RWPE2 (cell line): ENCODE data around the gene HES1.
A peak's percentile ranks its signal among the peaks of the same experiment; 100 is the strongest.

Source experiments
- ATAC-seq: fragments of 200-7000 bp; cut with Tn5 transposase; 3 replicates; pipeline ENCODE4 v1.9.1; 2021; ENCODE audit warnings: low read depth
- DNase-seq: peaks from one replicate; pipeline ENCODE4 v3.0.0-alpha.2; 2020; ENCODE audit warnings: low spot score
- H3K27ac ChIP-seq: fragments of 450-650 bp; 2 replicates; pipeline ENCODE4 v1.5.1; 2017; ENCODE audit warnings: mild to moderate bottlenecking; ENCODE audit not compliant: poor library complexity, severe bottlenecking
- H3K27me3 ChIP-seq: fragments of 250-450 bp; sonication (Bioruptor Pico); 2 replicates; pipeline ENCODE4 v1.5.1; 2021; ENCODE audit warnings: mild to moderate bottlenecking, moderate library complexity; ENCODE audit not compliant: insufficient read depth, poor library complexity, severe bottlenecking
- H3K36me3 ChIP-seq: fragments of 250-450 bp; sonication (Bioruptor Pico); 2 replicates; pipeline ENCODE4 v1.5.1; 2020; ENCODE audit warnings: low read depth, mild to moderate bottlenecking, moderate library complexity
- H3K4me1 ChIP-seq: fragments of 250-450 bp; sonication (Bioruptor Pico); 2 replicates; pipeline ENCODE4 v1.5.1; 2021; ENCODE audit warnings: mild to moderate bottlenecking, moderate library complexity; ENCODE audit not compliant: insufficient read depth, poor library complexity, severe bottlenecking
- H3K4me3 ChIP-seq: fragments of 250-450 bp; sonication (Bioruptor Pico); 2 replicates; pipeline ENCODE4 v1.5.1; 2021; ENCODE audit warnings: mild to moderate bottlenecking, moderate library complexity; ENCODE audit not compliant: severe bottlenecking
- H3K9me3 ChIP-seq: fragments of 250-450 bp; sonication (Bioruptor Pico); 2 replicates; pipeline ENCODE4 v1.5.1; 2021; ENCODE audit warnings: mild to moderate bottlenecking, moderate library complexity; ENCODE audit not compliant: severe bottlenecking
- TF ChIP-seq, protein P1 (sequence below): fragments of 450-650 bp; IDR thresholded peaks from one replicate; pipeline ENCODE4 v1.5.1; 2017; ENCODE audit warnings: mild to moderate bottlenecking, moderate library complexity; ENCODE audit not compliant: poor library complexity, severe bottlenecking

Gene HES1

DNA sequence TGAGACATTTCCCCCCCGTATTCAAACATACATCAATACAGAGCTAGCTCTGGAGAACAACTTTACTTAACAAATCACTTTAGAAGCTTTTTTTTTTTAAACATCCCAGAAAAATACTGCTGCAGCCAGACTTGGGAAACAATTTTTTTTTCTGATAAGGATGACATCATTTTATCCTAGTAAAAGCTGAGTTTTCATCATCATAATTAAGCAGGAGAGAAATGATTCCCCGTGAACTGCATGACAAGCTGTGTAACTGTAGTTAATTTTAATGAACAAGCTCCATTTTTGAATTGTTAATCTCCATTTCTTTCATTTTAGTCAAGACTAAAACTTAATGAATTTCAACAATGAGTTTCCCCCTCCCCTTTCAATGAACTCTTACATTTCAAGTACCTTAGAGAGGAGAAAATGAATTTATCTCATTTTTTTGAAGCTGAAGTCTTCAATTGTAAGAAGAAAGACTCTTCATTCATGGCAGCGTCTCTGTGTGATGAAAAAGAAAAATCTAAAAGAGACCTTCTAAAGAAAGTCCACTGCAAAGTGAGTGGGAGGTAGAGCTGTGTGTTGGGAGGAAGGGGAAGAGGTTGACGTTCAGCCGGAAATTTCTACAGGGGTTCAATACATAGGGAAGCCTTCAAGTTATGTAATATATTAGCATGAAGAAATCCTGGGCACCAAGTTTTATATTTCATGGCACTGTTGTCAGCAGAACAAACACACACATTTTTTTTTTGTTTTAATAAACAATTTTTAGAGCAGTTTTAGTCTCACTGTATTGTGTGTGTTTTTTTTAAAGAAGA lies 31.7 kb downstream of the HES1 start:
- H3K4me3 ChIP-seq, result no peak overlapping the region
- TF ChIP-seq, protein P1, sequence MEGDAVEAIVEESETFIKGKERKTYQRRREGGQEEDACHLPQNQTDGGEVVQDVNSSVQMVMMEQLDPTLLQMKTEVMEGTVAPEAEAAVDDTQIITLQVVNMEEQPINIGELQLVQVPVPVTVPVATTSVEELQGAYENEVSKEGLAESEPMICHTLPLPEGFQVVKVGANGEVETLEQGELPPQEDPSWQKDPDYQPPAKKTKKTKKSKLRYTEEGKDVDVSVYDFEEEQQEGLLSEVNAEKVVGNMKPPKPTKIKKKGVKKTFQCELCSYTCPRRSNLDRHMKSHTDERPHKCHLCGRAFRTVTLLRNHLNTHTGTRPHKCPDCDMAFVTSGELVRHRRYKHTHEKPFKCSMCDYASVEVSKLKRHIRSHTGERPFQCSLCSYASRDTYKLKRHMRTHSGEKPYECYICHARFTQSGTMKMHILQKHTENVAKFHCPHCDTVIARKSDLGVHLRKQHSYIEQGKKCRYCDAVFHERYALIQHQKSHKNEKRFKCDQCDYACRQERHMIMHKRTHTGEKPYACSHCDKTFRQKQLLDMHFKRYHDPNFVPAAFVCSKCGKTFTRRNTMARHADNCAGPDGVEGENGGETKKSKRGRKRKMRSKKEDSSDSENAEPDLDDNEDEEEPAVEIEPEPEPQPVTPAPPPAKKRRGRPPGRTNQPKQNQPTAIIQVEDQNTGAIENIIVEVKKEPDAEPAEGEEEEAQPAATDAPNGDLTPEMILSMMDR, result no peak
- no peak overlapping the region for H3K27ac ChIP-seq

DNA sequence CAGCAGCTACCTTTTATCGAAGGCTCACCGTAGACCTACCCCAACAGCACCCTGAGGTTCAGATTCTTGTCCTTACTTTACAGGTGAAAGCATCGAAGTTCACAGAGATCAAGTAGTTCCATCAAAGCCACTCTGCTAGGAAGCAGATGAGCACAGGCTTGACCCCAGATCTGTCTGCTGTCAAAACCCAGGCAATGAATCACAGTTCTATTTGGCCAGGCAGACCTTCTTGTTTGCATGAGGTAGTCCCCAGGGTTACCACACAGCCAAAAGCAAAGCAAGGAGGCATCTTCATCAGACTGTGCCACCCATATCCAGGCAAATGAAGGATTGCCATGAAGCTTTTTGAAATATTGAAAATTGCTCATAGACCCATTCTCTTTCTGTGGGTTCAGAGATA lies 33.0 kb downstream of the HES1 start:
- TF ChIP-seq, protein P1, result no peak
- DNase-seq, result no peak
- no peaks in the 10 kb centered on the region for H3K36me3 ChIP-seq
- no peak overlapping the region for H3K27ac ChIP-seq
- no peaks in the 10 kb centered on the region for H3K9me3 ChIP-seq
- ATAC-seq, result peak; percentile 36; the same call in 1 of the 3 replicates
- H3K4me3 ChIP-seq, result no peak overlapping the region
- H3K27me3 ChIP-seq, result no peaks in the 10 kb centered on the region
- no peaks in the 10 kb centered on the region for H3K4me1 ChIP-seq

More for the DNA sequence above, 31.7 kb downstream of the HES1 start:
- no peaks in the 10 kb centered on the region for H3K27me3 ChIP-seq
- no peaks in the 10 kb centered on the region for H3K36me3 ChIP-seq
- H3K4me1 ChIP-seq, result no peaks in the 10 kb centered on the region
- DNase-seq (no peak), ATAC-seq (no peak)
- no peaks in the 10 kb centered on the region for H3K9me3 ChIP-seq

DNA sequence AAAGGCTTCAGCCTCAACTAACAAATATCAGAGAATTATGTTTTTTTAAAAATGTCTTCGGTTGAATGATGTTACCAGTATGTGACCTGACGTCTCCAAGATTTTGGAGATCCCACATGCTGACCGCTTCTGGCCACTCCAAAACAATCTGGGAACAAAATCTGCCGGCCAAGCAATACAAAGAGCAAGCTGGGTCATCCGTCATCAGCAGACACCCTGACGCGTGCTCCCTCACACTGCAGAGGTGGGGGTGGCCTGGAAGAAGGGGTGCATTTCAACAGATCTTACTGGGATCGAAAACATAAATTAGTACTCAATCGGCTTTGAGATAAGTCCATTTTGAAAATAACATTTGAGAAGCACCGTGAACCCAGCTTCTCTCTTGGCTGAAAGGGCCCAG lies 33.6 kb downstream of the HES1 start:
- DNase-seq (no peak), ATAC-seq (no peak)
- Histone ChIP-seq H3K27ac (no peak overlapping the region), H3K36me3 (no peaks in the 10 kb centered on the region), H3K4me3 (no peak overlapping the region), H3K27me3 (no peaks in the 10 kb centered on the region), H3K4me1 (no peaks in the 10 kb centered on the region), H3K9me3 (no peaks in the 10 kb centered on the region)
- TF ChIP-seq, protein P1, result no peak

DNA sequence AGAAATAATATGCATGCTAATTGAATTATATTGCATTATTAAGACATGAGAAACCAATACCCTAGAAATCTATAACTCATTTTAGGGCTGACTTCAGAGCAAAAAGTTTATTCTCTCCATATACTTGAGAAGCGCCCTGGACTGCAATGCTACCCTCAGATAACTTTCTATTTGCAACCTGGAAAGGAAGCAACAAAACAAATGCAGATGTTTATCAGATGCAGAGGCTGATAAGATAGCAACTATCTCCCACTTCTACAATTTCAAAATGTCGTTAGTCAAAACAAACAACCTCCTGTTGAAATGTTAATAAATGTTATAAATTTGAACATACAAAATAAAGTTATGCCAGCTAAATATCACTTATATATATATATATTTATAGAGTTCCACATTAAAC lies 34.8 kb downstream of the HES1 start:
- H3K4me1 ChIP-seq, result no peaks in the 10 kb centered on the region
- no peak overlapping the region for H3K4me3 ChIP-seq
- H3K36me3 ChIP-seq, result no peaks in the 10 kb centered on the region
- no peak overlapping the region for H3K27ac ChIP-seq
- ATAC-seq (no peak), DNase-seq (no peak)
- H3K27me3 ChIP-seq, result no peaks in the 10 kb centered on the region
- TF ChIP-seq, protein P1, result no peak
- no peaks in the 10 kb centered on the region for H3K9me3 ChIP-seq

DNA sequence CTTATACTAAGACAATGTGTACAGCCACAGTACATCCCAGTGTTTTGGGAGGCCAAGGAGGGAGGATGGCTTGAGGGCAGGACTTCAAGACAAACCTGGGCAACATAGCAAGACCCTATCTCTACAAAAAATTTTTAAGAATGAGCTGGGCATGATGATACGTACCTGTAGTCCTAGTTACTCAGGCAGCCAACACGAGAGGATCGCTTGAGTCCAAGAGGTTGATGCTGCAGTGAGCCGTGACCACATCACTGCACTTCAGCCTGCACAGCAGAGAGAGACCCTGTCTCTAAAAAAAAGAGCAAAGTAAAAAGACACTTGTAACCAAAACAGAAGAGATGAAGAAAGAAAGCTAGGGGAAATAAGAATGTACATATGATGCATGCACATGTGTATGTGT lies 38.5 kb downstream of the HES1 start:
- Histone ChIP-seq H3K27me3 (no peaks in the 10 kb centered on the region), H3K4me3 (no peak overlapping the region), H3K9me3 (no peaks in the 10 kb centered on the region), H3K36me3 (no peaks in the 10 kb centered on the region), H3K4me1 (no peaks in the 10 kb centered on the region), H3K27ac (no peak overlapping the region)
- TF ChIP-seq, protein P1, result no peak
- no peak for ATAC-seq
- DNase-seq, result no peak
